Fibroblast of peridontal ligament (primary cell): ENCODE results near the gene LINC01488.

Source experiments
- DNase-seq: peaks from one replicate; pipeline ENCODE4 v3.0.0-alpha.2; 2010; ENCODE audit errors: extremely low read depth

The LINC01488 gene

GRCh38 chr11:69463995-69464960 is 17.2 kb upstream of the LINC01488 start:
- DNase-seq: no peak

DNA sequence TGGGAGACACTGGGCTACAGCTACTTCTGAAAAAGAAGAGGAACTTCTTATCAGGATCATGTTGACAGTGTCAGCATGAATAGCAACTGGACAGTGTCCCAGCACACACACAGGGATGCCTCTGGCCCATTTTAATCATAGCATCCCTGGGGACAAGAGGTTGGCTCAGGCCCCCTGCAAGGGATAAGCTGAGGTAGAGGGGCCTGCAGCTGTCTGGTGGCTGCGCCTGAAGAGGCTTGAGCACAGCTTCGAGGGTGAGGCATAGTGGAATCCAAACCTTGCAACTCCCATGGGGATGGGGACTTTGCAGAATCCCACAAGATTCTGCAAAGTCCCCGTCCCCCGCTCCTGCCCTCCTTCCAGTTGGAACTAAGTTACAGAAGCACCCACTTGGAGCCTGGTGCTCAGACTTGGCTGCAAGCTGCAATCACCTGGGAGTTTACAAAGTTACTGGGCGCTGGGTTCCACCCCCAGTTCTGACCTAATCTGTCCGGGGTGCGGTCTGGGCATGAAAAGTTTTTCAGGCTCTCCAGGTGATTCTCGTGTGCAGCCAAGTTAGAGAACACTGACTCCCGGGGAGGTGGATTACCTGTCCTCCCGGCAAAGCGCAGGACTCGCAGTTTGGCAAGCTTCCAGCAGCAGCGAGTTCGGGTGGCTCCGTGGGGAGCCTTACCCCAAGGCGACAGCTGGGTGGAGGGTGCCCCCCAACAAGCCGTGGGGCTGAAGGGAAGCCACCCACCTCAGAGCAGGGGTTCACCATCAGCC is 16.0 kb upstream of the LINC01488 start:
- DNase-seq: no peak

GRCh38 chr11:69466039-69466438 is 15.4 kb upstream of the LINC01488 start:
- no peak for DNase-seq

GRCh38 chr11:69467196-69467595 is 14.3 kb upstream of the LINC01488 start:
- no peak for DNase-seq

DNA sequence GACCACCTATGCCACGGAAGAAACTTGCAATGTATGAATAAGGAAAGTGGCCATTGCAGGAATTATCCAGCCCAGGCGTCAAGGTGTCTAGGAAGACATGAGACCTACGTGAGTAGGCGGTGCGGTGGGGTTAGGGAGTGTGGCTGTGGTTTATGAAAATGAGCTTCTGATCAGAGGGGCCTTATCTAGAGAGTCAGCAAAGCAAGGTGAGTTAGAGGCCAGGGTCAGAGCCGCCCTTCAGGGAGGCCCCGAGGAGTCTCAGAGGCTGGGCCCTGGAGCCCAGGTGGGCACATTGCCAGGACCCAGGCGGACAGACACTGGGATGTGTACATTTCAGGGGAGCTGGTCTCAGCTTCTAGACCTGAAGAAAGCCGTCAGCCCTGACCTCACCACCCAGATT is 13.8 kb upstream of the LINC01488 start:
- no peak for DNase-seq

DNA sequence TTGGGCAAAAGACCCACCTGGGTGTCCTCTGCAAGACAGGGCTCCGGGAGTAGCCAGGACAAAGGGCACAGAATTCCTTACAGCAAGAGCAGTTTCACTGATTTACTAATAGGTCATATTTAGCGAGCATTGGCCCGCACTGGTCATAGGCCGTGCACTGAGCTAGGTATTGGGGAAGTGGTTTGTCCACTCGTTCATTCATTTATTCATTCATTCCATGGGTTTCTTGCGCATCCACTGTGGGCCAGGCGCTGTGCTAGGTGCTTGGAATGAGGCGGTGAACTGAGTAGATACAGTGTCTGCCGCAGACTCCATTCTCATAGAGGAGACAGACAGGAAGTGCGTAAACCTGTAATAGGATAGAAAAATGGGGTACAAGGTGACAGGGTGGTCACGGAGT is 13.2 kb upstream of the LINC01488 start:
- no peak for DNase-seq

GRCh38 chr11:69468911-69469885 is 12.3 kb upstream of the LINC01488 start:
- DNase-seq: no peak

- no peak for DNase-seq
These were observed 11.2 kb upstream of the LINC01488 start for GRCh38 chr11:69470301-69470700.

DNA sequence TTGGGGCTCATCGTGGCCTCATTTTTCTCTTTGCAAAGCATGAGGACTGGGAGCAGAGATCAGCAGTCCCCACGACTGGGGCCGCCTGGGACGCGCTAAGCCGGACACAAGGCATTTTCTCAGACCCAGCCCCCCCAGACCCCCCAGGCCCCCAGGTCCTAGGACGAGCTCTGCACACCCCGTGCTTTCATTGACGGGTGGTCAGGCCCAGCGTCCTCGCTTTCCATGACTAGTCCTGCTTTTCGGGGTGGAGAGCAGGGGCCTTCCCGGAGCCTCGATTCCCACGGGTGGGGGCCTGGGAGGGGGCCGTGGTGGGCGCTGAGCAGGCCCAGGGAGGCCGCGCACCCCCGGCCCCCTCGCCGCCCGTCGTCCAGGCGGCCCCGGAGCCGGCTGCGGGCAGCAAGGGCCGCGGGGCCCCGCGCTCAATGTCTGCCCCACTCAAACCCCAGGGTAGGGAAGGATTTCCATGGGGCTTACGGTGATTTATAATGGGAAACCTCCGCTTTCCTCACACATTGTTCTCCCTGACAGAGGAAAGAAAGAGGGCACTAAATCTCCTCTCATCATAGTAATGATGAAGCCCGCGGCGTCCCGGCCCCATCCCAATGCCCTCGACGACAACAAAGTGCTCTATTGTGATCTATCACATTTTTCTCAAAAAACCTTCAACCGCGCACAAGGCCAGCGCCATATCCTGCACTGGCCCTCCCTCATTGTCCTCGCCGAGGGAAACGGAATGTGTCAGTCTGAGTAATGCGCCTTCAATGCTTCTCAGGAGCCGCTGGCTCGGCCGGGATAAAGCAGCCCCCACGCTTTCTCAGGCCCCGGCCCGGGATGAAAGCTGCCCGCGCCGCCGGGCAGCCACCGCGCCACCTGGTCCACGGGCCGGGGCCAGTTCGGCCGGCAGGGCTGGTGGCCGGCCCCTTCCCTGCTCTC is 10.4 kb upstream of the LINC01488 start:
- no peak for DNase-seq

- no peak for DNase-seq
These were observed 9.5 kb upstream of the LINC01488 start for GRCh38 chr11:69471729-69472540.

DNA sequence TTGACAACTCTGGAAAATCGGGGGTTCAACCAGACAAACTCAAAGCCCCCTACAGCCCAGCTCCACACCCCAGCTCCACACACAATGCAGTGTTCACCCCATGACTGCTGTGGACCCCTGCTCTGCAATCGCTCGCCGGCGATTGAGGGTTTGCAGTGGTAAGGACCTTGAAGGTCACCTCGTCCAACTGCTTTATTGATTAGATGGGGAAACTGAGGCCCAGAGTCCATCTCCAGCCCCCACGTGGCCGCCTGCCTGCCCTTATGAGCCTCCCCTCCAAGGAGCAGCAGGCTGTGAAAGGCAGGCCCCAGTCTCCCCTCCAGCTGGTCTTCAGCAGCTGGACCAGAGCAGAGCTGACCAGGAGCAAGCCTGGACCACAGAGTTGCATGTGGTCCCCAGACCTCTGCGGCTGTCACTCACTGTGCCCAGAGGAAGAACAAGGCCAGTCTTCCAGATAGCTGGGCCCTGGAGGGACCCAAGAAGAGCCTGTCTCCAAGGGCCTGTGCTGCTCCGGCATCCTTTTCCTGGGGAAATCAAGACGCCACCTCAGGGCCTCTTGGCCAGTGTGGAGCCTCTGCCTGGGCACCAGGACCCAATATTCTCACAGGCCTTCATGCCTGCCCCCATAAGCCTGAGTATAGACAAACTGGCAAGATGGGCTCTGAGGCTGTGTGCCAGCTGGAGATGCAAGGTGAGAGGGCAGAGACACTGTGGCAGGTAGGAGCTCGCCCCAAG is 8.8 kb upstream of the LINC01488 start:
- DNase-seq: no peak

GRCh38 chr11:69473276-69473845 is 8.1 kb upstream of the LINC01488 start:
- no peak for DNase-seq

- no peak for DNase-seq
These were observed 6.7 kb upstream of the LINC01488 start for GRCh38 chr11:69474736-69475135.

GRCh38 chr11:69475141-69475865 is 6.2 kb upstream of the LINC01488 start:
- no peak for DNase-seq

GRCh38 chr11:69475866-69476471 is 5.5 kb upstream of the LINC01488 start:
- no peak for DNase-seq

- DNase-seq: no peak
These were observed 4.9 kb upstream of the LINC01488 start for GRCh38 chr11:69476509-69476961.

GRCh38 chr11:69477086-69477485 is 4.4 kb upstream of the LINC01488 start:
- no peak for DNase-seq
